GM18858 (cell line): ENCODE measurements around the gene P3H4.
"Not testable (repeated sequence)": the region's sequence is repeated elsewhere in the genome, so short reads cannot be mapped to it uniquely, and the experiment has no call there.

Experiments used
- ATAC-seq: cut with Tn5 transposase; IDR thresholded peaks from one replicate; pipeline ENCODE4 v1.9.1; 2021; ENCODE audit not compliant: unreplicated experiment

P3H4 gene, protein sequence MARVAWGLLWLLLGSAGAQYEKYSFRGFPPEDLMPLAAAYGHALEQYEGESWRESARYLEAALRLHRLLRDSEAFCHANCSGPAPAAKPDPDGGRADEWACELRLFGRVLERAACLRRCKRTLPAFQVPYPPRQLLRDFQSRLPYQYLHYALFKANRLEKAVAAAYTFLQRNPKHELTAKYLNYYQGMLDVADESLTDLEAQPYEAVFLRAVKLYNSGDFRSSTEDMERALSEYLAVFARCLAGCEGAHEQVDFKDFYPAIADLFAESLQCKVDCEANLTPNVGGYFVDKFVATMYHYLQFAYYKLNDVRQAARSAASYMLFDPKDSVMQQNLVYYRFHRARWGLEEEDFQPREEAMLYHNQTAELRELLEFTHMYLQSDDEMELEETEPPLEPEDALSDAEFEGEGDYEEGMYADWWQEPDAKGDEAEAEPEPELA

DNA sequence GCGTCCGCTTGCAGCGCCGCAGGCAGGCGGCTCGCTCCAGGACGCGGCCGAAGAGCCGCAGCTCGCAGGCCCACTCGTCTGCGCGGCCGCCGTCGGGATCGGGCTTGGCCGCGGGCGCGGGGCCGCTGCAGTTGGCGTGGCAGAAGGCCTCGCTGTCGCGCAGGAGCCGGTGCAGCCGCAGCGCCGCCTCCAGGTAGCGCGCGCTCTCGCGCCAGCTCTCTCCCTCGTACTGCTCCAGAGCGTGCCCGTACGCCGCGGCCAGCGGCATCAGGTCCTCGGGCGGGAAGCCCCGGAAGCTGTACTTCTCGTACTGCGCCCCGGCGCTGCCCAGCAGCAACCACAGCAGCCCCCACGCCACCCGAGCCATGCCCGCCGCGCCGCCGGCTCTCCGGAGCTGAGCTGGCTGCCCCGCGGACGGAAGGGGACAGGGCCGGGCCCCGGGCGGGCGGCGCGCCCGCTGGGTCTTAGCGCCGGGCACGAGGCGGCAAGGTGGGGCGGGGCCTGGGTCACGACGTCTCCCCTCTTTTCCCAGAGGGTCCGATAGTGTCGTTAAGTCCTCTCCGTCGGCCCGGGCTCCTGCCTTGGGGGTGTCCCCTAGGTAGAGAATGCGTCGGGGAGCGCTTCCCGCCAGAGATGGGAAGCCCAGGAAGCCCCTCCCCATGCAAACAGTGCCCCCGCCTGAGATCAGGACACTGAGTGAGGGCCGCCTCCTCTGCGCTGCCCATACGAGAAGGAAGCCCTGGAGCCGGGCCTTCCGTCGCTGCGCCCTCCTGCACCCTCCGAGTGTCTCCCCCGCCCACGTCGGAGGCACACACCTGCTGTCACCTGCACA is at the start of gene P3H4:
Gene P3H4 (minus strand): TSS at position 401 of the 832 bp plus-strand sequence. CDS start 34 bp downstream, at position 367.
- no peak for ATAC-seq

DNA sequence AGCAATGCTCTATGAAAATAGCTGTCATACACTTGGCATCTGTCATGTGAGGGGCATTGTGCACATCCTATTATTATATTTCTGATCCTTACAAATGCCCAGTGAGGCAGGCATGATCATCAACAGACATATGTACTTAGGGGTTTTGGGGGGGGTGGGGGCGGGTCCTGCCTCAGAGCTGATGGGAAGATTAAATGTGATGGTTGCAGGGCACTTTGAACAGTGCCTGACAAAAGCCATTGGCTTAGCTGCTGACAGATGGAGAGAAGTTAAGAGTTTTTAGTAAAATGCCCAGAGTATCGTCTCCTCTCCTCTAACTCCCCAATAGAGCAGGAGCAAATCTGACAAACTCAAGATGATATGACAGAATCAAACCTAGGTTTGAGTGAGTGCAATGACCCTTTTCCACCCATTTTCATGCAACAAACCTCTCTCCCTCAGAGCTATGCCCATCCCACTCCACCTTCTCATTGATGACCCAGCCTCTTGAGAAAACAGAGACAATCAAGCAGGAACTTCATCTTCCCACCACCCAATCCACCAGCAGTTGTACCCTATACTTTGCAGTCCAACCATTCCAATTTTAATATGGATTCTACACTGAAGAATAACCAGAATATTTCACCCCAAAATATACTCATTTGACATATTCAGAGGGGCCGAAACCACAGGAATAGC is 48.6 kb upstream of the P3H4 start:
- no peak for ATAC-seq

DNA sequence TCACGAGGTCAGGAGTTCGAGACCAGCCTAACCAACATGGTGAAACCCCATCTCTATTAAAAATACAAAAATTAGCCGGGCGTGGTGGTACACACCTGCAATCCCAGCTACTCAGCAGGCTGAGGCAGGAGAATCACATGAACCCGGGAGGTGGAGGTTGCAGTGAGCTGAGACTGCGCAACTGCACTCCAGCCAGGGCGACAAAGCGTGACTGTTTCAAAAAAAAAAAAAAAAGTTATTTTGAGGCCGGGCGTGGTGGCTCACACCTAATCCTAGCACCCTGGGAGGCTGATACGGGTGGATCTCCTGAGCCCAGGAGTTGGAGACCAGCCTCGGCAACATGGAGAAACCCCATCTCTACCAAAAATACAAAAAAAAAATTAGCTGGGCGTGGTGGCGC is 39.6 kb upstream of the P3H4 start:
- not testable (repeated sequence) for ATAC-seq

DNA sequence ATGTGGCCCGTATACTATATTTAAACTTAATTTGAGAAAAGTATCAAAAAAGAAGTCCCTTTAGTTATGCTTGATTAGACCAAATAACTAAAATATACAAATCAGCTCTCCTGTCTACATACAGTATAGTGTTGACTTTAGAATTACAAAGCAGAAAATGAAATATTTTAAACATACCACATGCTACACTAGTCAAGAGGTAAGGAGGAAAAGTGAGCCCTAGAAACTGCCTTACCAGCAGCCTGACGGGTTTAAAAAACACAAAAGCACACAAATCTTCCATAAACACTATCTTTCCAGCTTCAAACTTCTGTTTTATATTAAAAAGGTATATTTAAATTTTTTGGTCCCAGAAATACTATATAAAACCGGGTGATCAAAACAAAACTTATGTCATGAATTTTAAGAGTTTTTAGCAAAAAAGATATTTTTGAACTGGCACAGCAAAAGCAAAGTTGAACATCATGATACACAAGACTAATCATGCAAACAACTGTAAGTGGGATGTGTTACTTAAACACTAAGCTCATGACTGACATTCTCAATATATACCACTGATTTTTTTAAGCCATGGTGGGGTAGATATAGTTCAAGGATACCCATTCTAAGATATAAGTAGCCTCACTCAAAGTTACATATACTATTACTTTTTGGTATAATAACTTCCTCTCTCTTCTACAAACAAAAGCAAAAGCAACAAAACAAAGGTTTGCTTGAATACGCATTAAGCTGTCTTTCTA is 37.7 kb upstream of the P3H4 start:
- ATAC-seq, result no peak

DNA sequence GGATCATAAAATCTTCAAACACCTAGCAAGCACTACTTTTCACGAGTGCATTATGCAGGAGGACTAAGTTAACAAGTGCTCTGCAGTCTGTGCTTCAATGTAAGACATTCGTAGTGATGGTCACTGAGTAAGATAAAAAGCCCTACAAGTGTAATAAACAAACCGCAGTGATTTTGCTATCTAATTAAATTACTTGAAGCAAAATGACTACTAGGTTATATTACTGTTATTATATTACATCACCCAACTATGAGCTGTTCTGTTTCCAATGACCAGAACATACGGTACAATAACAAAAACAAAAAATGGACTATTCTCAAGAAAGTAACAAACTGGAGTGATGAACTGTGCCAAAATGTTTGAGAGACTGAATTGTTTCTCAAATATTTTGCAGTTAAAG is 37.0 kb upstream of the P3H4 start:
- no peak for ATAC-seq

DNA sequence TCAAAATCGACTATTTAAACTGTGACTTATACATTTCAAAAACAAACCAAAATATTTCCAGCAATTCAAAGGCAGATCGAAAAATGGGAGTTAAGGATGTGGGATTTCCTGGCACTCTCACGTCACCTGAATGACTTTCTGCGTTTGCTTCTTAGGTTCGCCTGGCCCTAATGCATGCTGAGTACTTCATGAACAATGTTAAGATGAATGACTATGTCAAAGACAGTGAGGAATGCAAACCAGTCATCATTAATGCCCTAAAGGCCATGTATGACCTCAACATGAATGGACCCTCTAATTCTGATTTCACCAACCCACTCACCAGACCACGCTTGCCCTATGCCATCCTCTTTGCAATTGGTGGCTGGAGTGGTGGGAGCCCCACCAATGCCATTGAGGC is 33.2 kb upstream of the P3H4 start:
- no peak for ATAC-seq

DNA sequence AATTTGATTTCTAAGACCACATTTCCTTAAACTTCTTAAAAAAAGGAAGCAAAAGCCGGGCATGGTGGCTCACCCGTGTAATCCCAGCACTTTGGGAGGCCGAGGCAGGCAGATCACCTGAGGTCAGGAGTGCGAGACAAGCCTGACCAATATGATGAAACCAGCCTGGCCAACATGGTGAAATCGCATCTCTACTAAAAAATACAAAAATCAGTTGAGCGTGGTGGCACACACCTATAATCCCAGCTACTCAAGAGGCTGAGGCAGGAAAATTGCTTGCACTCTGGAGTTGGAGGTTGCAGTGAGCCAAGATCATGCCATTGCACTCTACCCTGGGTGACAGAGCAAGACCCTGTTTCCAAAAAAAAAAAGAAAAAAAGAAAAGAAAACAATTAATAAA is 29.0 kb upstream of the P3H4 start:
- ATAC-seq, result not testable (repeated sequence)

DNA sequence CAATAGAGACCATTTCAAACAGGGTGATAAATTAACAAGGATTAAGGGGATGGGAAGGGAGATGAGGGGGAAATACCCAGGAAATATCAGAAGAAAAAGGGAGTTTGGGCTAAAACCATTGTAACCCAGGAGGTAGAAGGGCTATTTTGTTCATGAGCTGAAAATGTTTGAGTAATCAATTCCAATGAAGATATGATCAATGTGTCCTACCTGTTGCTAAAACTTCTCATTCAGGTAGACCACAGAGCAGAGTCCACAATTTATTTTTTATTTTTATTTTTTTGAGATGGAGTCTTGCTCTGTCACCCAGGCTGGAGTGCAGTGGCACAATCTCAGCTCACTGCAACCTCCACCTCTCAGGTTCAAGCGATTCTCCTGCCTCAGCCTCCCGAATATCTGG is 27.7 kb upstream of the P3H4 start:
- not testable (repeated sequence) for ATAC-seq

DNA sequence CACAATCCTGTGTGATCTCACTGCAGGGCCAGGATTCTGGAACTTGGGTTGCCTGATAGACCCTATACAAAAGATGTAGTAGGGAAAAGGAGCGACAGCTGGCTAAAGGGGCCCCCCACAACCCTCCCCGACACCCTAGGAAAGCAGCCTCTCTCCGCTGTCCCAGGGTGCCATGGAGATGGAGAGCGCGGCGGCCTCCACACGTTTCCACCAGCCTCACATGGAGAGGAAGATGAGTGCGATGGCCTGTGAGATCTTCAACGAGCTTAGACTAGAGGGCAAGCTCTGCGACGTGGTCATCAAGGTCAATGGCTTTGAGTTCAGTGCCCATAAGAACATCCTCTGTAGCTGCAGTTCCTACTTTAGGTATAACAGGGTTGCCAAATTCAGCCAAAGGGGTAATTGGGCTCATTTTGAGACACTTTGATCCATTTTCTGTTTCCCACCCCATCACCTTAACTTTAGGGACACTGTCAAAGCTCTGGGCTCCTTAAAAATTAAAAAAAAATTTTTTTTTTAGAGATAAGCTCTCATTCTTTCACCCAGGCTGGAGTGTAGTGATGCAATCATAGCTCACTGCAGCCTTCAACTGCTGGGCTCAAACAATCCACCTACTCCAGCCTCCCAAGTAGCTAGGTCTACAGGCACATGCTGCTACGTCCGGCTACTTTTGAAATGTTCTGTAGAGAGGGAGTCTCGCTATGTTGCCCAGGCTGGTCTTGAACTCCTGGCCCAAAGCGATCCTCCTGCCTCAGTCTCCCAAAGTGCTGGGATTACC is 26.2 kb upstream of the P3H4 start, which contains the start of gene KLHL10:
Gene KLHL10 (plus strand): TSS at position 65 of the 778 bp plus-strand sequence. CDS start 108 bp downstream, at position 173.
- ATAC-seq, result no peak

DNA sequence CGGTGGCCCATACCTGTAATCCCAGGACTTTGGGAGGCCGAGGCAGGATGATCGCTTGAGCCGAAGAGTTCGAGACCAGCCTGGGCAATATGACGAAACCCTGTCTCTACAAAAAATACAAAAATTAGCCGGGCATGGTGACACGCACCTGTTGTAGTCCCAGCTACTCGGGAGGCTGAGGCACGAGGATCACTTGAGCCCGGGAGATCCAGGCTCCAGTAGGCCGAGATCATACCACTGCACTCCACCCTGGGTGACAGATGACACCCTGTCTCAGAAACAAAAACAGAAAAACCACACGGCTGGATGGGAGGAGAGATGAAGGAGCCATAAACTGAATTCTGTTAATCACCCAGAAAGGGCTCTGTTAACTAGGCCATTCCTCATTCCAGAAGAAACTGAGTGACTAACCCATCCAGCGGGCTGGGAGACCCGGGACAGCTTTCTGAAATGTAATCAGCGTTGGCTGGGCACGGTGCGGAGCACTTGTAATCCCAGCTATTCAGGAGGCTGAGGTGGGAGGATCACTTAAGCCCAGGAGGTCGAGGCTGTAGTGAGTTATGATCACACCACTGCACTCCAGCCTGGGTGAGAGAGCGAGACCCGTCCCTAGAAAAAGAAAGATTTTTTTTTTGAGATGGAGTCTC is 24.9 kb upstream of the P3H4 start:
- no peak for ATAC-seq

DNA sequence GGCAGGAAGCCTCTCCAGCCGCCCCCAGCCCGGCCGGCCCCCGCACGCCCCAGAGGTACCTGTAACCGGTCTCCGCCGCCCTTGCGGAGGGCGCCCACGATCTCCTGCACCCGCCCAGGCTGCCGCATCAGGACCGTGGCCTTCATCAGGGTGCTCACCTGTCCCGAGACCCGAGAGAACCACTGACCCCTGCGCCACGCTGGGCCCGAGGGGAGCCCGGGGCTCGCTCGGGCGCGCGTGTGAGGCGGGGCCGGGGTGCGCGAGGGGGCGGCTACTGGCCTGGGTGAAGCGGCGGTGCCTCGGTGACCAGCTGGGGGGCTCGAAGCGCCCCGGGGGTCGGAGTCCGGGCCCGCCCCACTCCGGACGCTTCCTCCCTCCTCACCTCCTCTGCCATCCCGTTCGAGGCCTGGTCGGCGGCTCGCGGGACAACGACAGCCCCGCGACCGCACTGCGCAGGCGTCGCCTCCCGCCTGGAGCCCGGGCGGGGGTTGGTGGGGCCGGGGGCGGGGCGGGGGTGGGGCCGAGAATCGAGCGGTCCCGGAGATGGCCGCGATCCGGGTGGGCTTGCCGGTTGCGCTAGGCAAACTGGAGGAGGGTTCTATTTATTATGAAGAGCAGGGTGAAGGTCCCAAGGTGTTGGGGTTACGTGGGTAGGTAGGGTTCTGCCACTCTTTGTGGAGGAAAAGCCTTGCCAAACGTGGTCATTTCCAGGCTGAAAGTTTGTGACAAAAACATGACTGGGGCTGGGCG is 24.2 kb upstream of the P3H4 start, which contains the start of gene NT5C3B:
Gene NT5C3B (minus strand): TSS at position 433 of the 750 bp plus-strand sequence. CDS start 39 bp downstream, at position 394.
- no peak for ATAC-seq

DNA sequence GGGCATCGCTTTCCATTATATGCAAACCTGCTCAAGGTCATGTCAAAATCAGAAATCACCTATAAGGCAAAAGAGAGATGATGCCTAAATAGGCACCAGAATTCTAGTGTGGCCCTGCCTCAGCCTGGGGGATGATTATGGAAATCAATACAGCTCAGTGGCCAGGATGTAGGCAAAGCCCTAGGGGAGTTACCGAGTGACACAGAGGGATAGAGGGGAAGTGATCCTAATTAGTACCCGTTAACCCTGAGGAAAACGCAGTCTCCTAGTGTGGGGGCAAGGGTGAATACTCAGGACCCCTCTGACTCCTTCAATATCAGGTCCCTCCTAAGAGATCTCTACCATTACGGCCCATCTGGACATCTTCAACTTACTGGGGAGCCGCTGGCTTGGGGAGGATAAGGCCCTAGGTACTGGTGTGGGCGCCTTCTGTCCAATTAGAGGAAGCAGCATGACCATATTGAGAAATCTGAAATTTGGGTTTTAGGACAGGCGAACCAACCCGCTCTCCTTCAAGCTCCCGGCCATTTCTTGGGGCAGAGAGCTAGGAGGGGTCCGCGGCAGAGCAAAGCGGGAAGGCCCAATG is 23.6 kb upstream of the P3H4 start:
- no peak for ATAC-seq

DNA sequence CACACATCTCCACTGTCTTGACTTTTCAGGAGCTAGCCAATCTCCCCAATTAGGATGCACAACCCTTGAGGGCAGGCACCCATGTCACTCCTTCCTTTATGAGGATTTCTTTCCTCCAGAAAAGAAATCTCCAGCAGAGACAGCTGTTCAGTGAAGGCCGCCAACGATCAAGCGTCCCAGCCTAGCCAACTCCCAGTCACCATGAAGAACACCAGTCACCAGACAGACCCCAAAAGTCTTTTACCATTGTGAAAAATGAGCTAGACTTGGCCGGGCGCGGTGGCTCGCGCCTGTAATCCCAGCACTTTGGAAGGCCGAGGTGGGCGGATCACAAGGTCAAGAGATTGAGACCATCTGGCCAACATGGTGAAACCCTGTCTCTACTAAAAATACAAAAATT is 18.2 kb upstream of the P3H4 start:
- ATAC-seq, result not testable (repeated sequence)

DNA sequence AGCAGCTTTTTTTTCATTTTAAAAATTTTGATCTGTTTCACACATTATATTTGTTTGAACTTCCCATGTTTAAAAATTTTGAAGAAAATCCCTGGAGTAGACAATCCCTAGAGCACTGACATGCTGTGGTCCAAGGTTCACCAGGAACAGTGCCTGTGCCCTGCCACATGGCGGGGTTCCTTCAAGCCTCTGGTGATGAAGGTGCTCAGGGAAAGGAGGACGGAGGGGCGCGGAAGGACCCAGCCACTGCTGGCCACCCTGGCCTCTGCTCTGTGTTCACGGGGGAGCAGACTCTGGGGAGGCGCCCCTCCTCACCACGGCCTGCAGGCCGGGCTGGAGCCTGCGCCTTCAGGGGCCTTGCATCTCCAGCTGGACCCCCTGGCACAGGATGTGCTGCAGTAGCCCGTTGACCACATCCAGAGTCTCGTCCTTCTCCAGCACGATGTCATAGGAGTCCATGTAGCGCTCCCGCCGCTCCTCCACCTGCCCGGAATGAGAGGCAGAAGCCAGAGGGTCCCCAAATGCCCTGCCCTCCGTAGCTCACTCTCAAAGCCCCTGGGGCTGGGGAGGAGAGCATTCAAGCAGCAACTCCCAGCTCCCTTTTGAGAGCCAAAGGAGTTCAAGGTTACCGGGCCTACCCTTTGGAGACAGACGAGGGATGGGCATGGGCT is 13.6 kb upstream of the P3H4 start:
- no peak for ATAC-seq

DNA sequence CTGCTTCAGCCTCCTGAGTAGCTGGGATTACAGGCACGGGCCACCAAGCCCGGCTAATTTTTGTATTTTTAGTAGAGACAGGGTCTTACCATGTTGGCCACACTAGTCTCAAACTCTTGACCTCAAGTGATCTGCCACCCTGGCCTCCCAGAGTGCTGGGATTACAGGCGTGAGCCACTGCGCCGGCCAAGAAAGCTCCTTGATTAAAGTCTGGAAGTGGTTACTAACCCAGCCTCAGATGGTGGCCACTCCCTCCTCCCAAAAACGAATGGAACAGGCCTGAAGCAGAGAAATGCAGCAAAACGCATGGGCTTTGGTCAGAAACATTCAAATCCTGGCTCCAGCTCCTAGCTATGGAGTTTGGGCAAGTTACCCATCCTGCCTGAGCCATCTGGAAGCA is 12.3 kb upstream of the P3H4 start:
- ATAC-seq, result no peak

DNA sequence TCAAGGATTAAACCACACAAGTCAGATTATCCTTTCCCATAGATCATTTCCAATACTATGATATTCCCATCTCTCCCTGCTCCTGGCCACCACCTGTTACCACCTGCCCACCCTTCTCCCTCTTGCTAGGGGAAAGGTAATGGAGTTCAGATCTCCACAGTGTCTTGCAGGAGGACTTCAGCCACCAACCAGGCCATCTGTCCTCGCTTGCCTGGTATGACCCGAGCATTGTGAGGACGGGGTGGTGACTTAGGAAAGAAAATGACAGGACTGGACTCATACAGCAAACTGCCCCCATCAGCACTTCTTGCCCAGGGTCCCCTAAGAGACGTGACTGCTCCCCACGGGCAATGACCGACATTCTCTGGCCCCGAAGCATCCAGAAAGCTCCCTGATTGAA is 11.8 kb upstream of the P3H4 start:
- no peak for ATAC-seq

DNA sequence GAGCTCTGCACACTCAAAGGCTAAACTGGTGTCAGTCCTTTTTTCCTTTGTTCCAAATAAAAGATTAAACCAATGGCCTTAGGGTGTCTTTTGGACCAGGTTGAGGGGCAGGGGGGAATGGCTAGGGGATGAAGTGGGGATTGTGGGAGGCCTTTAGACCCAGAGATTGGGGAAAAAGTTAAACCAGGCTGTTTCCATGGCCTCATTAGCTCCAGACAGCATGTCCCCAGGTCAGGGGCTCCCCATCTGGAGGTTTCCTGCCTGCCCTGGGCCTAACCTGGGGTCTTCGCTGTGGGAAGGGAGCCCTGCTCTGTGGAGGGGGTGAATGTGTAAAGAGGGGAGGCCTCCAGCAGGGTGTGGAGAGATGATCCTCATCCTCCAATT is 11.4 kb upstream of the P3H4 start:
- ATAC-seq, result no peak
